H1 (cell line): ENCODE data around the gene PCSK9. TPM values are rescaled to one million over a fixed set of nuclear protein-coding genes. Genes with fewer than 3 reads are reported as not detected.

Experiments used
- CTCF ChIA-PET: fragments of 300-600 bp; sonication (Branson Sonifier 250); formaldehyde crosslinking; loops from one replicate; lab custom pipeline; 2021; ENCODE audit not compliant: partially characterized antibody; lab: Charles Lee
- POLR2A ChIA-PET: fragments of 300-600 bp; sonication (Branson Sonifier 250); formaldehyde crosslinking; loops from one replicate; lab custom pipeline; 2021; ENCODE audit warnings: inconsistent platforms; ENCODE audit not compliant: partially characterized antibody; lab: Charles Lee
- DNase-seq, 2 experiments: peaks; one replicate each; pipeline versions ENCODE4 v3.0.0 to v3.0.0-alpha.2; 2010 to 2022; ENCODE audit warnings: low spot score in 2 of 2, low read depth in 1 of 2, mixed read lengths in 1 of 2
- FAIRE-seq: peaks from 2 replicates; lab custom pipeline; 2011; peaks lifted over from hg19 to GRCh38; lab: Jason Lieb, UNC
- H2AFZ ChIP-seq: 2 replicates; pipeline ENCODE4 v1.8.1; 2012; ENCODE audit warnings: low read length, inconsistent platforms
- H2AK5ac ChIP-seq: 2 replicates; pipeline ENCODE4 v1.6.1; 2013; ENCODE audit warnings: low read depth, low read length
- H2BK120ac ChIP-seq: replicated peaks from 2 replicates; pipeline ENCODE3; 2013; ENCODE audit warnings: low read depth, low read length, inconsistent platforms
- H2BK12ac ChIP-seq: 2 replicates; pipeline ENCODE4 v1.6.1; 2013; ENCODE audit warnings: low read depth, low read length
- H2BK15ac ChIP-seq: 2 replicates; pipeline ENCODE4 v1.6.1; 2013; ENCODE audit warnings: low read length
- H2BK20ac ChIP-seq: 2 replicates; pipeline ENCODE4 v1.6.1; 2013; ENCODE audit warnings: low read length
- H2BK5ac ChIP-seq: 2 replicates; pipeline ENCODE4 v1.6.1; 2013; ENCODE audit warnings: low read depth, low read length
- H3K14ac ChIP-seq: 2 replicates; pipeline ENCODE4 v1.6.1; 2013; ENCODE audit warnings: inconsistent platforms; ENCODE audit not compliant: insufficient read length
- H3K18ac ChIP-seq: 2 replicates; pipeline ENCODE4 v1.6.1; 2013; ENCODE audit warnings: low read length; ENCODE audit errors: extremely low read depth
- H3K23ac ChIP-seq: 2 replicates; pipeline ENCODE4 v1.6.1; 2013; ENCODE audit warnings: inconsistent platforms; ENCODE audit not compliant: insufficient read length
- H3K23me2 ChIP-seq: 2 replicates; pipeline ENCODE4 v1.6.1; 2013; ENCODE audit warnings: low read depth, low read length
- H3K27ac ChIP-seq: 2 replicates; pipeline ENCODE4 v1.6.1; 2011; ENCODE audit warnings: low read depth, low read length, inconsistent platforms
- H3K27me3 ChIP-seq, 4 experiments: replicated peaks in 1 of 4; 1 replicate in 1 of 4; 2 replicates in 3 of 4; pipeline versions ENCODE4 v1.6.1 to v1.8.1; 2011 to 2013; ENCODE audit warnings: low read length in 3 of 4, mild to moderate bottlenecking in 3 of 4, inconsistent platforms in 2 of 4, mixed read lengths in 2 of 4, moderate library complexity in 1 of 4; ENCODE audit not compliant: control insufficient read depth in 3 of 4, insufficient read depth in 3 of 4; ENCODE audit errors: extremely low read depth in 1 of 4
- H3K36me3 ChIP-seq, 4 experiments: 2 replicates each; pipeline versions ENCODE4 v1.6.1 to v1.8.1; 2011 to 2013; ENCODE audit warnings: mild to moderate bottlenecking in 4 of 4, low read length in 3 of 4, moderate library complexity in 2 of 4, control low read depth in 1 of 4, inconsistent platforms in 1 of 4; ENCODE audit not compliant: insufficient read depth in 4 of 4, control insufficient read depth in 2 of 4
- H3K4ac ChIP-seq: replicated peaks from 2 replicates; pipeline ENCODE3; 2013; ENCODE audit warnings: low read length, low read depth, mixed read lengths, inconsistent platforms; ENCODE audit not compliant: insufficient read length
- H3K4me1 ChIP-seq, 4 experiments: replicated peaks in 1 of 4; 1 replicate in 1 of 4; 2 replicates in 3 of 4; pipeline versions ENCODE4 v1.6.1 to v1.8.1; 2011 to 2013; ENCODE audit warnings: low read length in 3 of 4, inconsistent platforms in 2 of 4, mixed read lengths in 1 of 4; ENCODE audit not compliant: insufficient read depth in 4 of 4, control insufficient read depth in 3 of 4
- H3K4me2 ChIP-seq, 2 experiments: 2 replicates each; pipeline versions ENCODE4 v1.6.1 to v1.8.1; 2011 to 2013; ENCODE audit warnings: low read depth in 2 of 2, low read length in 2 of 2, control low read depth in 1 of 2, inconsistent platforms in 1 of 2, mild to moderate bottlenecking in 1 of 2; ENCODE audit not compliant: insufficient read depth in 1 of 2
- H3K4me3 ChIP-seq, 4 experiments: fragments of 200-600, 300-600 bp in 1 of 4; sonication (generic), shearing (Covaris generic), sonication (Bioruptor Twin) in 1 of 4; 2 replicates each; pipeline versions ENCODE4 v1.5.1 to v1.8.1; 2011 to 2016; ENCODE audit warnings: low read length in 4 of 4, low read depth in 3 of 4, control low read depth in 2 of 4, inconsistent platforms in 2 of 4, mild to moderate bottlenecking in 2 of 4, mixed read lengths in 1 of 4, moderate library complexity in 1 of 4; ENCODE audit not compliant: insufficient read depth in 2 of 4; ENCODE audit errors: extremely low read depth in 1 of 4
- H3K56ac ChIP-seq: replicated peaks from 2 replicates; pipeline ENCODE3; 2013; ENCODE audit warnings: low read depth, mild to moderate bottlenecking, mixed read lengths, low read length, inconsistent platforms; ENCODE audit not compliant: insufficient read length
- H3K79me1 ChIP-seq: 2 replicates; pipeline ENCODE4 v1.6.1; 2013; ENCODE audit warnings: low read depth, low read length, control low read depth
- H3K79me2 ChIP-seq, 2 experiments: 2 replicates each; pipeline versions ENCODE4 v1.6.1 to v1.8.1; 2012 to 2013; ENCODE audit warnings: low read length in 2 of 2, mild to moderate bottlenecking in 2 of 2, inconsistent platforms in 1 of 2; ENCODE audit not compliant: insufficient read depth in 2 of 2, control insufficient read depth in 1 of 2
- H3K9ac ChIP-seq, 4 experiments: replicated peaks in 1 of 4; 1 replicate in 1 of 4; 2 replicates in 3 of 4; pipeline versions ENCODE4 v1.6.1 to v1.8.1; 2011 to 2013; ENCODE audit warnings: low read depth in 3 of 4, low read length in 3 of 4, control low read depth in 2 of 4, mild to moderate bottlenecking in 2 of 4, moderate library complexity in 2 of 4, inconsistent platforms in 1 of 4; ENCODE audit errors: extremely low read depth in 1 of 4
- H3K9me3 ChIP-seq, 2 experiments: 2 replicates each; pipeline versions ENCODE4 v1.6.1 to v1.8.1; 2012 to 2013; ENCODE audit warnings: mild to moderate bottlenecking in 2 of 2, moderate library complexity in 2 of 2, control low read depth in 1 of 2, inconsistent platforms in 1 of 2, low read depth in 1 of 2, low read length in 1 of 2, mixed read lengths in 1 of 2; ENCODE audit not compliant: insufficient read depth in 2 of 2
- H4K20me1 ChIP-seq, 2 experiments: replicated peaks in 1 of 2; 2 replicates each; pipeline versions ENCODE3 to v1.8.1; 2011 to 2013; ENCODE audit warnings: inconsistent platforms in 2 of 2, low read length in 2 of 2, mild to moderate bottlenecking in 1 of 2; ENCODE audit not compliant: insufficient read depth in 2 of 2, control insufficient read depth in 1 of 2
- H4K5ac ChIP-seq: 2 replicates; pipeline ENCODE4 v1.6.1; 2013; ENCODE audit warnings: low read length, low read depth, mixed read lengths, inconsistent platforms; ENCODE audit not compliant: insufficient read length
- H4K8ac ChIP-seq: 2 replicates; pipeline ENCODE4 v1.8.0; 2013; ENCODE audit warnings: mild to moderate bottlenecking, moderate library complexity, low read length, inconsistent platforms; ENCODE audit not compliant: insufficient read depth; ENCODE audit errors: extremely low read depth
- H4K91ac ChIP-seq: replicated peaks from 2 replicates; pipeline ENCODE3; 2013; ENCODE audit warnings: low read length, mixed read lengths, inconsistent platforms; ENCODE audit not compliant: insufficient read length
- CBX5 ChIP-seq: fragments of 300-800, 300-1000 bp; sonication (generic); IDR thresholded peaks from 2 replicates; pipeline ENCODE4 v1.7.1; 2016; ENCODE audit warnings: antibody characterized with exemption, low read length, low read depth
- CTBP2 ChIP-seq: IDR thresholded peaks from 2 replicates; pipeline ENCODE4 v1.7.0; 2011; ENCODE audit warnings: borderline replicate concordance, mild to moderate bottlenecking, moderate library complexity, mixed read lengths, low read length; ENCODE audit not compliant: insufficient read depth, insufficient read length
- HDAC2 ChIP-seq, 2 experiments: fragments of 300-600 bp in 1 of 2; sonication (generic) in 1 of 2; IDR thresholded peaks; 2 replicates each; pipeline ENCODE4 v1.6.1; 2011 to 2012; ENCODE audit warnings: low read depth in 2 of 2, low read length in 2 of 2, mild to moderate bottlenecking in 2 of 2, moderate library complexity in 2 of 2, borderline replicate concordance in 1 of 2, inconsistent platforms in 1 of 2
- KDM1A ChIP-seq: fragments of 200-600, 300-600 bp; sonication (generic); IDR thresholded peaks from 2 replicates; pipeline ENCODE4 v1.7.1; 2016; ENCODE audit warnings: mild to moderate bottlenecking, low read length, borderline replicate concordance
- MAFK ChIP-seq: IDR thresholded peaks from 2 replicates; pipeline ENCODE4 v1.6.1; 2012; ENCODE audit warnings: low read depth, mild to moderate bottlenecking, improper control_type of control experiment, low read length
- RAD21 ChIP-seq, 2 experiments: IDR thresholded peaks in 1 of 2; conservative IDR thresholded peaks in 1 of 2; 2 replicates each; pipeline ENCODE4 v1.6.1; 2011; ENCODE audit warnings: low read depth in 2 of 2, low read length in 2 of 2, improper control_type of control experiment in 1 of 2, inconsistent platforms in 1 of 2, mild to moderate bottlenecking in 1 of 2, moderate library complexity in 1 of 2
- RXRA ChIP-seq: IDR thresholded peaks from 2 replicates; pipeline ENCODE4 v1.6.1; 2011; ENCODE audit warnings: low read depth, mild to moderate bottlenecking, low read length, moderate library complexity; ENCODE audit not compliant: insufficient read depth
- TAF1 ChIP-seq: IDR thresholded peaks from 2 replicates; pipeline ENCODE4 v1.6.1; 2011; ENCODE audit warnings: mild to moderate bottlenecking, low read depth, low read length
- USF2 ChIP-seq: IDR thresholded peaks from 2 replicates; pipeline ENCODE4 v1.6.1; 2011; ENCODE audit warnings: low read length, improper control_type of control experiment
- WGBS, 2 experiments: shearing (Covaris generic) in 1 of 2; methylation state at CpG; one replicate each; pipeline versions ENCODE4 v1.1.6 to v1.1.7; 2013 to 2015; ENCODE audit warnings: low lambda C conversion rate in 2 of 2, mixed read lengths in 2 of 2, inconsistent platforms in 1 of 2, low coverage in 1 of 2, missing lambda C conversion rate in 1 of 2; ENCODE audit not compliant: insufficient replicate concordance in 2 of 2, insufficient coverage in 1 of 2, insufficient read length in 1 of 2; ENCODE audit errors: extremely low coverage in 1 of 2, missing lambda C conversion rate in 1 of 2; 5-methylcytosine and 5-hydroxymethylcytosine counted together
- polyA plus RNA-seq, 7 experiments: library from polyadenylated mRNA; depleted of rRNA in 3 of 7; stranded (reverse) in 5 of 7; unstranded in 2 of 7; fragments of >200 nt in 5 of 7; fragments of 200-250 nt in 2 of 7; gene quantifications; 1 replicate in 5 of 7; 2 replicates in 1 of 7; 4 replicates in 1 of 7; pipeline versions ENCODE4 v1.2.1 to v1.2.3, GENCODE V29; 2011 to 2013; ENCODE audit warnings: missing spikeins in 2 of 7, mixed read lengths in 2 of 7
- total RNA-seq: library from RNA; stranded (reverse); fragmentation: NEBNext Ultra II Directional; extraction: Animal tissue kit (Norgen Biotek cat#: 25700); gene quantifications from 2 replicates; pipeline ENCODE4 v1.2.1, GENCODE V29; 2021

PCSK9 gene
- total and polyA plus RNA-seq, 2 of the 8 experiments (the other 6 are each of a cell fraction or from before 2014, with no cell fraction given): 22.3 to 32.3 TPM

GRCh38 chr1:55021942-55022546, 17.3 kb upstream of the PCSK9 start:
- no peaks in the 10 kb centered on the region for H3K27me3 ChIP-seq
- H3K56ac ChIP-seq: no peak overlapping the region
- peak overlapping the region; percentile 88; the same call in 1 of the 2 replicates for H2BK5ac ChIP-seq
- H3K79me2 ChIP-seq: peaks cover 0 to 2% of the 10 kb centered on the region in 2 experiments; a peak in 1 of 4 replicates
- H3K36me3 ChIP-seq: no peaks in the 10 kb centered on the region
- peak overlapping the region; percentile 69; the same call in 1 of the 2 replicates for H2BK12ac ChIP-seq
- no peaks in the 10 kb centered on the region for H3K23me2 ChIP-seq
- no peak overlapping the region for H3K27ac ChIP-seq
- peak overlapping the region; percentile 96 for H2AFZ ChIP-seq
- H2BK20ac ChIP-seq: 0 out of 2 replicates have a peak overlapping the region, but pooled peaks have one; percentile 8
- no peak overlapping the region for H3K4ac ChIP-seq
- WGBS, 2 experiments: 37% methylated on average over 15 of the region's 15 CpGs; no CpG with 5 or more reads in 1 of the 2 experiments
- no peaks in the 10 kb centered on the region for H3K79me1 ChIP-seq
- peak overlapping the region; percentile 27 for H4K5ac ChIP-seq
- FAIRE-seq (peak; percentile 87), DNase-seq (peak; percentile 95 to 98)
- peak overlapping the region; percentile 92 for H4K91ac ChIP-seq
- no peak overlapping the region for H2BK120ac ChIP-seq
- H3K18ac ChIP-seq: peak overlapping the region; percentile 66; the same call in 1 of the 2 replicates
- H2BK15ac ChIP-seq: peak overlapping the region; percentile 82; the same call in 1 of the 2 replicates
- no peaks in the 10 kb centered on the region for H4K20me1 ChIP-seq
- no peaks in the 10 kb centered on the region for H3K9me3 ChIP-seq
- H3K4me2 ChIP-seq: no peak overlapping the region
- ChIA-PET POLR2A (interaction anchor here (1.1 kb wide), 1 partner anchor 71 kb away, joined by 6 read pairs; no protein-coding TSS in a partner anchor), CTCF (interaction anchor here (0.5 to 14.1 kb wide), 43 partner anchors 12 to 245 kb away, joined by 3 to 343 read pairs (median 5); partner anchors contain the start of genes BSND and DHCR24)
- no peak overlapping the region for H2AK5ac ChIP-seq
- H3K23ac ChIP-seq: no peak overlapping the region
- H3K14ac ChIP-seq: no peak overlapping the region
- H4K8ac ChIP-seq: no peak overlapping the region
- H3K4me1 ChIP-seq: no peaks in the 10 kb centered on the region; a peak in 2 of 7 replicates
- H3K4me3 ChIP-seq: no peak overlapping the region
- no peak overlapping the region for H3K9ac ChIP-seq
- TF ChIP-seq HDAC2 (IDR thresholded peaks at IDR 0.05; ENCODE audit: borderline replicate concordance in 1 of 2, low read depth in 2 of 2, low read length in 2 of 2) (no peak), CBX5 (no peak), CTBP2 (peak; percentile 50), RAD21 (IDR thresholded peaks at IDR 0.05 in 1 of 2, conservative IDR thresholded peaks at IDR 0.05 in 1 of 2; ENCODE audit: low read depth in 2 of 2, low read length in 2 of 2) (peak; percentile 93), MAFK (peak; percentile 37; the same call in 1 of the 2 replicates), RXRA (no peak), KDM1A (peak; percentile 29; the same call in 1 of the 2 replicates), USF2 (peak; percentile 44; the same call in 1 of the 2 replicates), TAF1 (peak; percentile 62)
